ENCODE measurements around the gene RHOD. TPM values are rescaled to one million over a fixed set of nuclear protein-coding genes. Genes with fewer than 3 reads are reported as not detected.

RHOD gene
- total RNA-seq, 4 donors from 2014 or later: 12.4 to 29.7 (median 23.6) TPM

GRCh38 chr11:67079065-67079705 is 22.5 kb downstream of the RHOD start:
- no peak overlapping the region for H3K4me3 ChIP-seq
- ATAC-seq: no peak
- no peaks in the 10 kb centered on the region for H3K36me3 ChIP-seq
- 69 to 80% methylated on average over 3 to 6 of the region's 6 CpGs for WGBS, 2 donors (ENCODE audit: low coverage in 1 of 2)
- H3K9me3 ChIP-seq: no peaks in the 10 kb centered on the region
- no peak for TF ChIP-seq POLR2A (IDR thresholded peaks at IDR 0.05)
- TF ChIP-seq CTCF (IDR thresholded peaks at IDR 0.05): no peak
- TF ChIP-seq EP300 (IDR thresholded peaks at IDR 0.05): no peak
- no peak for TF ChIP-seq POLR2AphosphoS5 (IDR thresholded peaks at IDR 0.05)
- H3K27ac ChIP-seq: no peak overlapping the region
- peaks cover 8% of the 10 kb centered on the region for H3K27me3 ChIP-seq
- peaks cover 0 to 10% (median 7%) of the 10 kb centered on the region in 3 donors for H3K4me1 ChIP-seq

GRCh38 chr11:67082071-67082791 is 25.6 kb downstream of the RHOD start:
- Histone ChIP-seq H3K9me3 (no peaks in the 10 kb centered on the region), H3K4me1 (peaks cover 0 to 10% (median 7%) of the 10 kb centered on the region in 3 donors), H3K27ac (no peak overlapping the region), H3K4me3 (peak overlapping the region in 1 of 2 donors; percentile 11), H3K36me3 (no peaks in the 10 kb centered on the region), H3K27me3 (peaks cover 8% of the 10 kb centered on the region)
- ATAC-seq: no peak
- WGBS, 2 donors (ENCODE audit: low coverage in 1 of 2): 36 to 66% methylated on average over 9 to 15 of the region's 20 CpGs
- no peak for TF ChIP-seq CTCF (IDR thresholded peaks at IDR 0.05)
- TF ChIP-seq EP300 (IDR thresholded peaks at IDR 0.05): no peak
- TF ChIP-seq POLR2AphosphoS5 (IDR thresholded peaks at IDR 0.05): no peak
- TF ChIP-seq POLR2A (IDR thresholded peaks at IDR 0.05): no peak

- no peak for TF ChIP-seq EP300 (IDR thresholded peaks at IDR 0.05)
- TF ChIP-seq POLR2A (IDR thresholded peaks at IDR 0.05): no peak
- TF ChIP-seq CTCF (IDR thresholded peaks at IDR 0.05): no peak
- TF ChIP-seq POLR2AphosphoS5 (IDR thresholded peaks at IDR 0.05): no peak
- no peak for ATAC-seq
- Histone ChIP-seq H3K9me3 (no peaks in the 10 kb centered on the region), H3K27ac (no peak overlapping the region), H3K4me3 (no peak overlapping the region), H3K4me1 (peaks cover 0 to 10% (median 7%) of the 10 kb centered on the region in 3 donors), H3K27me3 (no peaks in the 10 kb centered on the region), H3K36me3 (no peaks in the 10 kb centered on the region)
- 89 to 96% methylated on average over 4 to 6 of the region's 8 CpGs for WGBS, 2 donors (ENCODE audit: low coverage in 1 of 2)
Measured at GRCh38 chr11:67083786-67084366, 27.2 kb downstream of the RHOD start.

GRCh38 chr11:67085617-67086016 is 29.0 kb downstream of the RHOD start:
- WGBS, 2 donors (ENCODE audit: low coverage in 1 of 2): 92 to 97% methylated on average over 5 of the region's 5 CpGs
- Histone ChIP-seq H3K27me3 (no peaks in the 10 kb centered on the region), H3K9me3 (no peaks in the 10 kb centered on the region), H3K36me3 (no peaks in the 10 kb centered on the region), H3K27ac (no peak overlapping the region), H3K4me3 (no peak overlapping the region), H3K4me1 (peaks cover 0 to 10% (median 7%) of the 10 kb centered on the region in 3 donors)
- no peak for TF ChIP-seq EP300 (IDR thresholded peaks at IDR 0.05)
- no peak for TF ChIP-seq POLR2A (IDR thresholded peaks at IDR 0.05)
- no peak for TF ChIP-seq POLR2AphosphoS5 (IDR thresholded peaks at IDR 0.05)
- TF ChIP-seq CTCF (IDR thresholded peaks at IDR 0.05): no peak
- ATAC-seq: no peak
